HG03139 (cell line): ENCODE measurements around the gene BPI.
"Not testable (repeated sequence)": the region's sequence is repeated elsewhere in the genome, so short reads cannot be mapped to it uniquely, and the experiment has no call there.

Source experiments
- ATAC-seq: cut with Tn5 transposase; IDR thresholded peaks from one replicate; pipeline ENCODE4 v1.9.1; 2021; ENCODE audit not compliant: unreplicated experiment

The BPI gene

GRCh38 chr20:38303908-38304379, at the start of gene BPI:
BPI (plus strand) TSS chr20:38304156; CDS start chr20:38304224, 68 bp downstream.
- ATAC-seq = no peak

- not testable (repeated sequence) for ATAC-seq
Measured at GRCh38 chr20:38254621-38255020, 49.3 kb upstream of the BPI start.

GRCh38 chr20:38255393-38255792, 48.6 kb upstream of the BPI start:
- no peak for ATAC-seq

- ATAC-seq = no peak
Measured at GRCh38 chr20:38256021-38256420, 47.9 kb upstream of the BPI start.

- no peak for ATAC-seq
Measured at GRCh38 chr20:38256966-38257365, 47.0 kb upstream of the BPI start.

- ATAC-seq = no peak
Measured at GRCh38 chr20:38258545-38259215, 45.3 kb upstream of the BPI start.

- no peak for ATAC-seq
Measured at GRCh38 chr20:38260025-38260377, 44.0 kb upstream of the BPI start.

GRCh38 chr20:38260378-38261053, 43.4 kb upstream of the BPI start, which contains the start of gene KIAA1755:
KIAA1755 (minus strand) TSS chr20:38260735; CDS start chr20:38260500, 235 bp downstream.
- ATAC-seq = no peak

GRCh38 chr20:38261054-38261390, 42.9 kb upstream of the BPI start:
- no peak for ATAC-seq

- no peak for ATAC-seq
Measured at GRCh38 chr20:38262931-38263330, 41.0 kb upstream of the BPI start.

- ATAC-seq = no peak
Measured at GRCh38 chr20:38266426-38266825, 37.5 kb upstream of the BPI start.

- no peak for ATAC-seq
Measured at GRCh38 chr20:38267296-38267695, 36.7 kb upstream of the BPI start.

- no peak for ATAC-seq
Measured at GRCh38 chr20:38267901-38268514, 35.9 kb upstream of the BPI start.

- ATAC-seq = no peak
Measured at GRCh38 chr20:38269040-38269439, 34.9 kb upstream of the BPI start.

- no peak for ATAC-seq
Measured at GRCh38 chr20:38269715-38270114, 34.2 kb upstream of the BPI start.

- ATAC-seq = no peak
Measured at GRCh38 chr20:38270869-38271605, 32.9 kb upstream of the BPI start.

GRCh38 chr20:38271608-38272120, 32.3 kb upstream of the BPI start:
- no peak for ATAC-seq

- no peak for ATAC-seq
Measured at GRCh38 chr20:38272398-38272797, 31.6 kb upstream of the BPI start.

- ATAC-seq = no peak
Measured at GRCh38 chr20:38272961-38273360, 31.0 kb upstream of the BPI start.

GRCh38 chr20:38275815-38276550, 28.0 kb upstream of the BPI start:
- no peak for ATAC-seq

- ATAC-seq = no peak
Measured at GRCh38 chr20:38277285-38277684, 26.7 kb upstream of the BPI start.
